GM10266 (cell line): Measurements from ENCODE around the gene TRMT112.

Experiments used
- DNase-seq: peaks from one replicate; pipeline ENCODE4 v3.0.0; 2012; ENCODE audit errors: extremely low spot score
- TF ChIP-seq, protein P1 (sequence below): IDR thresholded peaks from 2 replicates; pipeline ENCODE4 v1.5.1; 2012; ENCODE audit warnings: mild to moderate bottlenecking, low read depth; ENCODE audit not compliant: control insufficient read depth, insufficient read depth; ENCODE audit errors: missing control alignments

The TRMT112 gene

DNA sequence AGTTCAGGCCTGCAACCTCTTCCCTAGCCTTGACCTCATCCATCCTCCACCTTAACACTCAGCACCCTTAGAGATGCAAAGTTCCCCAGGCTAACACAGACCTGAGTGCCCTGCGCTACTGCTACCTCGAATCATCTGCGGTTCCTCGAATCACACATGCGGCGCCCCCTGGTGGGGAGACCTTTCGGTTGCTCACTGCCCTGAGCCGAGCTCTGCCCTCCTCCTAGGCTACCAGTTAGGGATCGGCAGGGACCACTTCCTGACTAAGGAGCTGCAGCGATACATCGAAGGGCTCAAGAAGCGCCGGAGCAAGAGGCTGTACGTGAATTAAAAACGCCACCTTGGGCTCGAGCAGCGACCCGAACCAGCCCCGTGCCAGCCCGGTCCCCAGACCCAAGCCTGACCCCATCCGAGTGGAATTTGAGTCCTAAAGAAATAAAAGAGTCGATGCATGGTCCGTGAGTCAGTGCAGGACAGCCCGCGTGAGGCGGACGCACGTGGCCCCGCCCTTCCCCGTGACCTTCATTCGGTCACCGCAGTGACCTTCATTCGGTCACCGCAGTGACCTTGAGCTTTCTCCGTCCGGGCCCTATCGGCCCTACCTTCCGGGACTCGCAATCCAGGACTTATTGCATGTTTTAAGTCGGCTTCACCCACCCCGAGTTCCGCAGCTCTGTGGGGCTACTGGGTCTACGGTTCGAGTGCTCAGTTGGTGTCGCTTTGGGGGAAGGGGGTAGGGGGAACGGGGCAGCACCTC is 12.9 kb downstream of the TRMT112 start:
- peak; percentile 89 for DNase-seq
- TF ChIP-seq, protein P1, sequence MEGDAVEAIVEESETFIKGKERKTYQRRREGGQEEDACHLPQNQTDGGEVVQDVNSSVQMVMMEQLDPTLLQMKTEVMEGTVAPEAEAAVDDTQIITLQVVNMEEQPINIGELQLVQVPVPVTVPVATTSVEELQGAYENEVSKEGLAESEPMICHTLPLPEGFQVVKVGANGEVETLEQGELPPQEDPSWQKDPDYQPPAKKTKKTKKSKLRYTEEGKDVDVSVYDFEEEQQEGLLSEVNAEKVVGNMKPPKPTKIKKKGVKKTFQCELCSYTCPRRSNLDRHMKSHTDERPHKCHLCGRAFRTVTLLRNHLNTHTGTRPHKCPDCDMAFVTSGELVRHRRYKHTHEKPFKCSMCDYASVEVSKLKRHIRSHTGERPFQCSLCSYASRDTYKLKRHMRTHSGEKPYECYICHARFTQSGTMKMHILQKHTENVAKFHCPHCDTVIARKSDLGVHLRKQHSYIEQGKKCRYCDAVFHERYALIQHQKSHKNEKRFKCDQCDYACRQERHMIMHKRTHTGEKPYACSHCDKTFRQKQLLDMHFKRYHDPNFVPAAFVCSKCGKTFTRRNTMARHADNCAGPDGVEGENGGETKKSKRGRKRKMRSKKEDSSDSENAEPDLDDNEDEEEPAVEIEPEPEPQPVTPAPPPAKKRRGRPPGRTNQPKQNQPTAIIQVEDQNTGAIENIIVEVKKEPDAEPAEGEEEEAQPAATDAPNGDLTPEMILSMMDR, result peak; percentile 92

DNA sequence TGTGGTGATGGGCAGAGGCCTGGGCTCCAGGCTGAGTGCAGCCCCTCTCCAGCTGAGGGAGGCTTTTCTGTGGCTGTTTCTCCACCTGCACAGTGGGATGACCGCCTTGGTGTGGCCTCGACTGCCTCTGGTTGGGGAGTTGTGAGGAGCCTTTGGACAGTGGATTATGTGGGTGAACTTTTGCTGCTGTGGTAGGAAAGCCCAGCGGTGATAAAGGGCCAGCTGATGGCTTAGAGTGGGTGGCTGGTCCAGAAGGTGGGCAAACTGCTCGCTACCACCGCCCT is 13.4 kb downstream of the TRMT112 start:
- no peak for DNase-seq
- TF ChIP-seq, protein P1, result no peak

DNA sequence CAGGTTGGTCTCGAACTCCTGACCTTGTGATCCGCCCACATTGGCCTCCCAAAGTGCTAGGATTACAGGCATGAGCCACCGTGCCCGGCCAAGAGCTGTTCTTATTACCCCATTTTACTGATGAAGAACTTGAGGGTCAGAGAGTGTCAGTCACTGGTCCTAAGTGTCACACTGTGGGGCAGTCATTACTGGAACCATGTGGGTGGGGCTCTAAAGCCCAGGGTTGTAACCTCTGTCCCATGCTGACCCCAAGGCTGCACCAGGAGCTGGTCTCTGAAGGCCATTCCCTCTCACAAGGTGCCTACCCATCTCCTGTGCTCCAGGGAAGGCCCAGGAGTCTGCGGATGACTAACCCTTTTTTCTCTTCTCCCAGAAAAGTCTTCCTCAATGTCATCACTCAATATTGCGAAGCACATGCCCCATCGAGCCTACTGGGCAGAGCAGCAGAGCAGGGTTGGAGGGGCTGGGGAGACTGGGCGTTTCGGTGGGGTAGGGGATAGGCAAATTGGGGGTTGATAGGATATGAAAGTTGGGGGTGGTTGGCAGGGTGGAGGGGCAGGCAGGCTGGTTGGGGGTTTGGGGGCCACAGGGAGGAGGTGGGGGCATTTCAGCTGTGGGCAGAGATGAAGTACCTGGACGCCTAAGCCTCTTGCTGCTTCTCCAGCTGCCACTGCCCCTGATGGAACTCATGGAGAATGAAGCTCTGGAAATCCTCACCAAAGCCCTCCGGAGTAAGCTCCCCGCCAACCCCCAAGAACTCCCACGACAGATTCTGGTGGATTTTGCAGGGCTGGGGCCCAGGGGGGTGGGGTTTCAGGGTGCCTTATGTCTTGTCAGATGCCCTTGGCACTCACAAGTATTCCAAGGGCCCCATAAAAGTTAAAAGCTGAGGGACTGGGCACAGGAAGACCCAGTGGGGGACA is 14.0 kb downstream of the TRMT112 start:
- TF ChIP-seq, protein P1, result no peak
- DNase-seq, result no peak

DNA sequence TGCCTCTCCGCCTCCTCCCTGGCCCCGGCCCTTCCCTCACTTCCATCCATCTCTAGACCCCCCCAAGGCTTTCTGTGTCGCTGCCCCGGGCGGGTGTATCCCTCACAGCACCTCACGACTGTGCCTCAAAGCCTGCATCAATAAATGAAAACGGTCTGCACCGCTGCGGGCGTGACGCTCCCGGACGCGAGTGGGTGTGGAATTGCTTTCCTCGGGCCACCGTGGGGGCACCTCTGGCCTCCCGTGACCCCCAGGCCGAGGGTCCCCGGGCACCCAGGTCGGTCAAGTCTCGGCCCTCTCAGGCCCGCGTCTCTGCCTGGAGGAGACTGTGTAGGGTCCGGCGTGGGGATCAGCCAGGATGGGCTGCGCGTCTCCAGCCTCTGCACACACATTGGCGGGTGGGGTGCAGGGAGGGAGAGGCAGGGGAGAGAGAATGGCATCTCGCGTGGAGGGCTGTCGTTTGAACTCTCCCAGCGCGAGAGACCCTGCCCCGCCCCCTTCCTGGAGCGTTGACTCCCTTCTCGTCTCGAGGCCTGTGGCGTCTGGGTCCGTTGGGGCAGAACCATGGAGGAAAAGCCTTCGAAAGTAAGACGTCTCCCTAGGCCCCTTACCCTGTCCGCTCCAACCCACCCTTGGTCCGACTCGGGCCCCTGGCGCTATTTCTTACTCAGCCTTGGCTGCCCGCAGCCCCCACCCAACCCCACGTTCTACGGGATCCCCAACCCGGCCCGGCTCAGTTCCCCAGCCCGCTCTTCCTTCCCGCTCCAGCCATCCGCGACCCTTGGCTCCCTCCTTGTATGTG is 17.3 kb downstream of the TRMT112 start, which contains the start of gene CATSPERZ:
Gene CATSPERZ (plus strand): TSS at position 512 of the 802 bp plus-strand sequence. CDS start 53 bp downstream, at position 565.
- DNase-seq, result no peak
- TF ChIP-seq, protein P1, result no peak

DNA sequence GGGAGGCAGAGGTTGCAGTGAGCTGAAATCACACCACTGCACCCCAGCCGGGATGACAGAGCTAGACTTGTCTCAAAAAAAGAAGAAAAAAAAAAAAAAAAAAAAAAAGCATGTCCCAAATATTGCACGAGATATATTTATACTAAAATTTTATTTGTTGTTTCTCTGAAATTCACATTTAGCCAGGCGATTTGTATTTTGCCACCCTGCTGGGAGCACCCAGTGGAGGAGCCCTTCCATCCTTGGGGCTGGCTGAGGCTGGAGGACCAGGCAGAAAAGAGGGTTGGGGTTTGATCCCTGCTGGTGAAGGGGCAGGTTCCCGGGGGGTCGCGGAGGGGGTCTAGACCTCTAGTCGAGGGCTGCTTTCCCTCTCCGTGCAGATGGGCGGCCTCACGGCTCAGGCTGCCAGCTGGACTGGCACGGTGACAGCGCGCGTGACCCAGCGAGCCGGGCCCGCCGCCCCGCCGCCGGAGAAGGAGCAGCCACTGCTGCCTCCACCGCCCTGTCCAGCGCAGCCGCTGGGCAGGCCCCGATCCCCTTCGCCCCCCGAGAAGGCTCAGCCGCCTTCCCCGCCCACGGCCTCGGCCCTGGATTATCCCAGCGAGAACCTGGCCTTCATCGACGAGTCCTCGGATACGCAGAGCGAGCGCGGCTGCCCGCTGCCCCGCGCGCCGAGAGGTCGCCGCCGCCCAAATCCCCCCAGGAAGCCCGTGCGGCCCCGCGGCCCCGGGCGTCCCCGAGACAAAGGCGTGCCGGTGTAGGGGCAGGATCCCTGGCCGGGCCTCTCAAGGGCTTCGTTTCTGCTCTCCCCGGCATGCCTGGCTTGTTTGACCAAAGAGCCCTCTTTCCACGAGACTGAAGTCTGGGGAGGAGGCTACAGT is 18.2 kb downstream of the TRMT112 start:
- TF ChIP-seq, protein P1, result no peak
- no peak for DNase-seq

DNA sequence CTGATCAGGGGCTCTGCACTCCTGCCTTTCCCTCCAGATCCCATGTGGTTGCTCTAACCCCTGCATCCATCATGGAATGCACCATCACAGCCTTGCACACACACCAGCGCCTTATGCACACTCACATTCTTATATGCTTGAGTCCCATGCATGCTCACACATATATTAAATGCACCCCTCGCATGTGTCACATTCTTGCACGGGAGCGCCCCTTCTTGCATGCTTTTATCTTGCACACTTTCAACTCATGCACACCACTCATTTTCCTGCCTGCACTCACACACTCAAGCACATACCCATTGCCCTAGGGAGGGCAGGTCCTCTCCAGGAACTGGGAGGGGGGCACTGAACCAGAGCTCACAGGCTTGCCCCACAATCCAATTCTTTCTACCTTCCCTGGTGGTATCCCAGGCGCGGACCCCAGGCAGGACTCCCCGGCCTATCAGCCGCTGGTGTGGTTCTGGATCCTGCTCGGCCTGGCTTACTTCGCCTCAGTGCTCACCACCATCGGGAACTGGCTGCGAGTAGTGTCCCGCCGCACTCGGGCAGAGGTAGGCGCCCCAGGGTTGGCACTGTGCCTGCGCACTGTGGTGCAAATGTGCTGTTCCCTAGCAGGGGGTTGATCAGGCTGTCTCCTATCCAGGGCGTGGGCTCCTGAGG is 19.5 kb downstream of the TRMT112 start:
- TF ChIP-seq, protein P1, result no peak
- DNase-seq, result no peak
